HG03060 (cell line): ENCODE results near the gene ORM2.
A peak's percentile ranks its signal among the peaks of the same experiment; 100 is the strongest.
"Not testable (repeated sequence)": the region's sequence is repeated elsewhere in the genome, so short reads cannot be mapped to it uniquely, and the experiment has no call there.

Experiments
- ATAC-seq: cut with Tn5 transposase; IDR thresholded peaks from one replicate; pipeline ENCODE4 v1.9.1; 2021; ENCODE audit warnings: low read depth, moderate number of reproducible peaks; ENCODE audit not compliant: unreplicated experiment

ORM2 gene

GRCh38 chr9:114328937-114329624, 588 bp upstream of the ORM2 start:
- not testable (repeated sequence) for ATAC-seq

GRCh38 chr9:114330636-114331035, 967 bp downstream of the ORM2 start:
- no peak for ATAC-seq

- ATAC-seq, result not testable (repeated sequence)
Measured at GRCh38 chr9:114331229-114332195, 1.8 kb downstream of the ORM2 start.

GRCh38 chr9:114332474-114333040, 2.9 kb downstream of the ORM2 start:
- ATAC-seq, result not testable (repeated sequence)

- not testable (repeated sequence) for ATAC-seq
Measured at GRCh38 chr9:114333718-114334117, 4.0 kb downstream of the ORM2 start.

- no peak for ATAC-seq
Measured at GRCh38 chr9:114334490-114334889, 4.8 kb downstream of the ORM2 start.

GRCh38 chr9:114335745-114336144, 6.1 kb downstream of the ORM2 start:
- no peak for ATAC-seq

GRCh38 chr9:114336157-114336556, 6.5 kb downstream of the ORM2 start:
- ATAC-seq, result no peak

GRCh38 chr9:114336699-114337395, 7.2 kb downstream of the ORM2 start:
- ATAC-seq, result no peak

- no peak for ATAC-seq
Measured at GRCh38 chr9:114338187-114338586, 8.5 kb downstream of the ORM2 start.

- peak; percentile 45 for ATAC-seq
Measured at GRCh38 chr9:114339130-114339908, 9.7 kb downstream of the ORM2 start.

- ATAC-seq, result no peak
Measured at GRCh38 chr9:114341152-114341830, 11.6 kb downstream of the ORM2 start.

- ATAC-seq, result no peak
Measured at GRCh38 chr9:114341991-114342390, 12.3 kb downstream of the ORM2 start.

- no peak for ATAC-seq
Measured at GRCh38 chr9:114342755-114343440, 13.2 kb downstream of the ORM2 start.

- ATAC-seq, result no peak
Measured at GRCh38 chr9:114343471-114344187, 14.0 kb downstream of the ORM2 start.

- ATAC-seq, result no peak
Measured at GRCh38 chr9:114344188-114344566, 14.5 kb downstream of the ORM2 start.

- no peak for ATAC-seq
Measured at GRCh38 chr9:114344692-114345091, 15.0 kb downstream of the ORM2 start.

- no peak for ATAC-seq
Measured at GRCh38 chr9:114345493-114346065, 15.9 kb downstream of the ORM2 start.
